Neural cell (in vitro differentiated cells): Measurements from ENCODE around the gene RIBC2.
"Not testable (repeated sequence)": the region's sequence is repeated elsewhere in the genome, so short reads cannot be mapped to it uniquely, and the experiment has no call there.

Experiments
- CTCF ChIP-seq: fragments of 450-650 bp; IDR thresholded peaks from 2 replicates; pipeline ENCODE4 v1.5.1; 2014; ENCODE audit warnings: antibody characterized with exemption, mild to moderate bottlenecking, moderate library complexity; ENCODE audit not compliant: poor library complexity, severe bottlenecking
- EP300 ChIP-seq: fragments of 450-650 bp; conservative IDR thresholded peaks from 2 replicates; pipeline ENCODE4 v1.6.1; 2014; ENCODE audit warnings: antibody characterized with exemption, mild to moderate bottlenecking, moderate library complexity; ENCODE audit not compliant: poor library complexity, severe bottlenecking
- MXI1 ChIP-seq: fragments of 450-650 bp; conservative IDR thresholded peaks from 2 replicates; pipeline ENCODE4 v1.6.1; 2014; ENCODE audit warnings: antibody characterized with exemption, mild to moderate bottlenecking; ENCODE audit not compliant: poor library complexity, severe bottlenecking
- POLR2AphosphoS5 ChIP-seq: IDR thresholded peaks from 2 replicates; pipeline ENCODE4 v1.6.1; 2012
- REST ChIP-seq: IDR thresholded peaks from 2 replicates; pipeline ENCODE4 v1.6.1; 2012; ENCODE audit warnings: borderline replicate concordance
- TAF1 ChIP-seq: IDR thresholded peaks from 2 replicates; pipeline ENCODE4 v1.6.1; 2012; ENCODE audit warnings: low read depth

- TF ChIP-seq CTCF, POLR2AphosphoS5, EP300, REST, TAF1, MXI1: not testable (repeated sequence)
These were observed 23.5 kb downstream of the RIBC2 start for GRCh38 chr22:45436871-45437517.
